Measurements from ENCODE around the gene UGT3A2.
"Not testable (repeated sequence)": the region's sequence is repeated elsewhere in the genome, so short reads cannot be mapped to it uniquely, and the experiment has no call there.

The UGT3A2 gene

DNA sequence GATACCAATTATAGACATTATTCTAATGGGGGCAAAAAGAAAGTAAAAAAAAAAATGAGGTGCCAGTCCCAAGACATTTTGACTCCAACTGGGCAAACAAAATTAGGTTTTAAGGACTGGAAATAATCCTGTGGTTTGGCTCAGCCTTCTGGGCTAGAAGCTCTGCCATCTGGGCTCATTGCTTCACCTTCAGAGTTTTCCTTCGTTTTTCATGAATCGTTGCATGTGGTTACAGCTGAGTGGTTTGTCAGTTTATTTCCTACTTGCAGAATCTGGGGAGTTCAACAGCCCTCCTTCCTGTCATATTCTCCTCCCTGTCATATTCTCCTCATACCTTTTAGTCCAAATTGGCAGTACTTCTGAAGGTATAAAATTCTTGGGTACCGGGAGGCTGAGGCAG is 12.0 kb downstream of the UGT3A2 start:
- no peak for DNase-seq

DNA sequence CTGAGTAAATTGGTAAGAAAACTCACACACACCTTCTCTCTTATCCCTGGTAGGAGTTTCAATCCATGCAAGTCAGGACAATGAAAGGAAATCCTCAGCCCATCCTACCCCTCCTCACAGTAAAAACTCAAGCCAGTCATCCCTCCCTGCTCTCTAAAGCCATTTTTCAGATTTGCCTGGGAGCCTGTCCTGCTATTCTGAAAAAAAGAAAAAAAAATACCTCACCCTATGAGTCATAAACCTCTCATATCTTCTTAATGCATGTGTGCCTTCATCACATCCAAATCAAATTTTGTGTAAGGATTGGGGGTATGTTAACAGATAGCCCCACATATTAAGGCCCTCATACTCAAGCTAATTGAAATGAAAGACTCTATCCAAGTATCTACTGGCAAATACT is 14.1 kb downstream of the UGT3A2 start:
- DNase-seq = no peak

DNA sequence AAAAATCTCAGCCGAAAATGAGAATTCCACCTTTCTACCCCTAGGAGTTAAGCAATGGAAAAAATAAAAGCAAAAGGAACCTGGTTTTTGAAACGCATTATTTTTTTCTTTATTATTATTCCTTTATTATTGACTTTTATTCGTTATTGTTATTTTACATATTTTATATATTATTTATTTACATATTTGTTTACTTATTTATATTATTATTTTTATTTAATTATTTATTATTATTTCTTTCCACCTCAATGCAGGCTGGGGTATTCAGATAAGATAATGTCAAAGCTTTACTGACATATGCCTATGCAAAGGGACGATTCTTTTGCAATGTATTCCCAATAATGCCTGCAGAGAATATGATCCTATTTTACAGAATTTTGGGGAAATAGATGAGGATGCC is 16.7 kb downstream of the UGT3A2 start:
- no peak for DNase-seq

DNA sequence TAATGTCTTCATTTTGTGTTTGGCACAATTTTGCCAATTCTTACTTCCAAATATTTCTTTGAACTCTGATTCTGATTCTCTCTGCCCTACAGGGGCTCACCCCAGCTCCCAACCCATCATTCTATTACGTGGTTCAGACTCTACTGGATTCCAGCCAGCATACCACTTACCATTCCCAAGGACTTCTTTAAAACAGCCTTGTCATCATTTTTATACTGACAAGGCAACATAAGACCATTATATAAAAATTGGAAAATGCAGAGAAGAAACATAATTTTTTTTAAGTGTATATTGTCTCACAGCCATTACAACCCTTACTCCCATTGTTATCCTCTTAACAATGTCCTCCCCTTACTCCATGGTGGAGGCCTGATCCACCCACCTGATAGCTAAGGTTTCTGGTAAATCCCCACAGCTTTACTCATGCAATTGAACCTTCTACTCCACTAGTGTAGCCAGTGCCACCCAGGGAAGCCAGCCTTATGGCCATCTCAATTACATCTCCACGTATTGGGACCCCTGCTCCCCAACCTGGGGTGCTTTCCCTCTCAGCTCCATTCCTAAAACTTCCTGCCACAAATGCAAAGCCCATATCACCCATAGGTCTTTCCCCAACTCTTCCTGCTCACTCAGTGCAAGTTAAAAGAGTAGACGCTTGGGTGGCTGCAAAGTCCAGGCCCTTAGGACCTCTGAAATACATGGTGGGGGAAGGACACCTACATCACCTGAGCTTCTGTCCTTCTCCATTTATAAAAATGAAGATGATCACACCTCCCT is 19.1 kb downstream of the UGT3A2 start:
- DNase-seq = no peak

DNA sequence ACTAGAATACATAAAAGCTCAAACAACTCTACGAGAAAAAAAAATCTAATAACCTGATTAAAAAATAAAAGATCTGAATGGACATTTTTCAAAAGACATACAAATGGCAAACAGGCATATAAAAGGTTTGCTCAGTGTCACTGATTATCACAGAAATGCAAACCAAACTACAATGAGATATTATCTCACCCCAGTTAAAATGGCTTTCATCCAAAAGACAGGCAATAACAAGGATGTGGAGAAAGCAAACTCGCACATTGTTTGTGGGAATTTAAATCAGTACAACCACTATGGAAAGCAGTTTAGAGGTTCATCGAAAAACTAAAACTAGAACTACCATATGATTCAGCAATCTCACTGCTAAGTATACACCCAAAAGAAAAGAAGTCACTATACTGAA is 20.8 kb downstream of the UGT3A2 start:
- no peak for DNase-seq

DNA sequence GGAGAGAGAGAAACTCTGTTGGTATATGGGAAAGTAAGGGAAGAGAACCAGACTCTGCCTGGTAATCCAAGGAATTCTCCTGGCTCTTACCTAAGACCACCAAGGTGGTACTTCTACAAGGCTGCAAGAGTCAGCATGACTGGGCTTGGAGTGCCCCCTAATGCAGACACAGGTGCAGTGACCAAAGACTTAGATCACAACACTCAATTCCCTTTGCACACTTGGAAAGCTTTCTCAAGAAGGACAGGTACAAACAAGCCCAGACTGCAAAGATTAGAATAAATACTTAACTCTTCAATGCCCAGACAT is 25.2 kb downstream of the UGT3A2 start:
- DNase-seq = no peak

DNA sequence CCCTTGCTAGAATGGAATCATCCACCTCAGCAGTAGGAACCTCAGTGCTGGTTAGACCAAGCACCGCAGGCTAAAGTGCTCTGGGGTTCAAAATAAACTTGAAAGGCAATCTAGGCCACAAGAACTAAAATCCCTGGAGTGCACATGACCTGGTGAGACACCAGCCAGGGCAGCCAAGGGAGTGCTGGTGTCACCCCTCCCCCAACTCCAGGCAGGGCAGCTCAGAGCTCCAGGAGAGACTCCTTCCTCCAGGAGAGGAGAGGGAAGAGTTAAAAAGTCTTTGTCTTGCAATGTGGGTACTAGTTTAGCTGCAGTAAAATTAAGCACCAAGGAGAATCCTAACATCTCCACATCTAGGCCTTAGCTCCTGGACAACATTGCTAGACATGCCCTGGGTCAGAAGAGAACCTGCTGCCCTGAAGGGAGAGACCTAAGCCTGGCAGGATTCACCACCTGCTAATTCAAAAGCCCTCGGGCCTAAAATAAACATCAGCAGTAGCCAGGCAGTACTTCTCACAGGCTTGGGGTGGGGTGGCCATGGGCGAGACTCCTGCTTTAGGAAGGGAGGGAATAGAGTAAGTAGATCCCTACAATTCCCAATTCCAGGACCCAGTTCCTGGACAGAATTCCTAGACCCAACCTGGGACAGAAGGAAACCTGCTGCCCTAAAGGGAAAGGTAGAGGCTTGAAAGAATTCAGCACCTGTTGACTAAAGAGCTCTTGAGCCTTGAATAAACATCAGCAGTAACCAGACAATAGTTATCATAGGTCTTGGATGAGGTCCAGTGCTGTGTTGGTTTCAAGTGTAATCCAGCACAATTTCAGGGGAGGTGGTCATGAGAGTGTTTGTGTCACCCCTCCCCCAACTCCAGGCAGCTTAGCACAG is 25.8 kb downstream of the UGT3A2 start:
- no peak for DNase-seq

DNA sequence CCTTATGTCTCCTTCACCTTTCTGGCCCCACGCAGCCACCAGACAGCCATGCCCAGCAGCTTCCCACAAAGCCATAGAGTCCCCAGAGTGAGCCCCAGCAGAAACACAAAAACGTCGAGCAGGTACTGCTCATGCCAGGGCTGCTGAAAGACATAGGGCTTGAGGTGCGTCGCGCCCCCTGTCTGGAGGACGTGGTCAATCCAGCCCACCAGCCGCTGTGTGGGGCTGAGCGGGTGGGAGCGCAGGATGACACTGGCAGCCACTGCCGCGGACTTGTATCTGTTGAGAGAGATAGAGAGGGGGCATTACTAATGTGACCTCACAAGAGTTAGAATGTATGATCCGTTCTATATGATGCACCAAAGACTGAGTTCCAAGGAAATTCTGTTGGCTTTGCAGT is 31.0 kb downstream of the UGT3A2 start:
- no peak for DNase-seq

DNA sequence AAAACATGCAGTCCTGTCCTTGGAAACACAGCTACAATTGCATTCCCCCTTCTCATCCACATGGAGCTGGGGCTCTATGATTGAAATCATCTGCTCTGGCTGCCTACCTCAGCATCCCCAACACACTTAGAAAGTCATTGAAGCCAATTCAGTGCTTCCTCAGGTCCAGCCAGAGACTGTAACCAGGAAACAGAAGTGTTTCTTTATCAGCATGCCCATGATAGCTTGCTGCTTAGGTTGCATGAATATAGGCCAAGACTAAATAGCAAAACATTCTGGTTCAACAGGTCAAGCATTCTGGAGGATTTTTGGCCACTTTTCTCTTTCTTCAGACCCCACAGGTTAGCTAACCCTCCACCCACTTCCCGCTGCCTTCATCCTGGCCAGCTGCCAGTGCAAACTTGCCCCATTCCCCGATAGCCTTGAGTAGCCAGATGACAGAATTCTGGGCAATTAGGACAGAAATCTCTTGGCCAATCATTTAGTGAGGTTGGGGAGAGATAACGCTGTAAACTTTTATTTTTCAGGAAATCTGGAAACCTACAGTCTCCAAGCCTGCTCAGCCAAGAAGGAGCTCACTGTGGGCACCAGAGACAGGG is 32.0 kb downstream of the UGT3A2 start:
- DNase-seq = not testable (repeated sequence)

DNA sequence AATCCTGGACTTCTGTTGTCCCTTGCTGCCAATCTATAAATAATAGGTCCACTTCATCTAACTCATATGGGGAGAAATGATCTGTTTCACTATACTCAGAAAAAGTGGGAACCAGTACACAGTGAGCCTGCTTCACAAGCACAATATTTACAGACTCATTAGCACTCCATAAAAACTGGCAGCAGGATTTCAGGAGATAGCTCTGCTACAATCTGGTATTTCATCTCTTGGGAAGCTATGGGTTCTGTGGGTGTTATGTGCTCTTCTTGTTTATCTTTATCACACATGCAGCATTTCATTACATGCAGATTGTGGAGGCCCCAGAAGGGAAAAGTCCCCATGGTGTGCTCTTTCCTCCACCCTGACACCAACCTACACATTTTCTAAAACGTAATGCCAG is 33.2 kb downstream of the UGT3A2 start:
- no peak for DNase-seq

DNA sequence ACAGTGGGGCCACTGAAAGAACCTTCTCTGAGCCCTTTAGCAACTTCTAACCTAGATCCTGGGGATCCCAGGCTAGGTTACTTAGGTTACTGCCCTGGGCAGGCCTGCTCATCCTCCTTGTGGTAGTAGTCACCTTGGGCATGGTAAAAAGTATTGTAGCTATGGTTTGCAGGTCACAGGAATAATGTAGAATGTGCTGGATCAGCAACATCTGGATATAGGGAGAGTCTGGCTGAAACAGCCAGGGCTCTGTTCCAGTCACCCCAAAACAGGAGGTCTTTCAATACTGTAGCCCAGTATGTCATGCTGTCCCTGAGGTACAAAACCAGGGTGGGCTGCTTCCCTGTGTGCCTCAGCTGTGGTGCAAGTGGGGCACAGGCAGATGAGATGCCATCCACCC is 33.6 kb downstream of the UGT3A2 start:
- no peak for DNase-seq

DNA sequence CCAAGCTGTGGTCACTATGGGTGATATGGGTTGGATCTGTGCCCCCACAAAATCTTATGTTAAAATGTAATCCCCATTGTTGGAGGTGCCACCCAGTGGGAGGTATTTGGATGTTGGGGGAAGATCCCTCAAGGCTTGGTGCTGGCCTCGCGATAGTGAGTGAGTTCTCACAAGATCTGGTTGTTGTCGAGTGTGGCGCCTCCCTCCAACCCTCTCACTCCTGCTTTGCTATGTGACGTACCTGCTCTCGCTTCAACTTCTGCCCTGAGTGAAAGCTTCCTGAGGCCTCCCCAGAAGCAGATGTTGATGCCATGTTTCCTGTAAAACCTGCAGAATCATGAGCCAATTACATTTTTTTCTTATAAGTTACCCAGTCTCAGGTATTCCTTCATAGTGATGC is 35.5 kb downstream of the UGT3A2 start:
- DNase-seq = no peak

DNA sequence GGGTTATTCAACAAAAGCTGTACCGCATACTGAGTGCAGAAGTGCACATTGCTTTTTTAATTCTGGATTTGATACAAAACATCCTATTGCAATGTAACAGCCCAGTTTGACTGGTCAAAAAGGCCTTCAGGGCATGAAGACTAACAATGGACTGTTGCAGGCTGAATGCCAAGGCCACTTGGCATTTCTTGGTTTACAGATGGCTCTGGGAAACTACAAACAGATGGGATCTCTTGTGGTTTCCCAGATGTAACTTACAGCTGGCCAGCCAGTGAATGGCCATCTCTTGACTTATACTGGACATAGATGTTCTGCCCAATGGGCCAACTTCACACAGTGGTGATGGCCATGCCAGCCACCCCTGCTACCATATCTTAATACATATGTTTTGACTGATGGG is 36.8 kb downstream of the UGT3A2 start:
- no peak for DNase-seq

DNA sequence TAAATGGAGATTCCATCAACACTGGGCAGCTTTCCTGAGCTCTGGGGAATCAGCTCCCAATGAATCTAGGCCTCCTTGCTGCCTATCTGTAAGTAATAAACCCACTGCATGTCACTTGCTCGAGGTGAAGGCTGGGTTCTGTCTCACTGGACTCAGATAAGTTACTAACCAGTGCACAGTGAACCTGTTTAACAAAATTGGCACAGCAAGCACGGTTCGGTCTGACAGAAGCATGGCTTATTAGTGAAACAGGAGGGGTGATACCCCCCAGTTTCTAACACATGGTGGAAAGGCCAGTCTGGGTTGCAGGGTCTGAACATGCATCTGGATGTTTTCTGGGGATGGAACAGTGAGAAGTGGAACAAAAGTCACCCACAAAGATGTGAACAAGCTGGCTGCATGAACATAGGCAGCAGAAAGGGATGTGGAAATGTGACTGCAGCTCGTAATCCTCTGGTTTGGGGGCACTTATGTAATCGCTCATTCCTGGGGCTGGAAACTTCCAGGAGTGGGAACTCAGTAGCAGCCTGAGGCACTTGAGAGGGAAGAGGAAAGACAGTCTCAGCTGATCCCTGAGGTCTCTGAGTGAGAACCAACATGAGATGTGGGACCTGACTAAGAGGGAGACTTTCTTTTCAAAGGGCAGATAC is 37.7 kb downstream of the UGT3A2 start:
- no peak for DNase-seq

DNA sequence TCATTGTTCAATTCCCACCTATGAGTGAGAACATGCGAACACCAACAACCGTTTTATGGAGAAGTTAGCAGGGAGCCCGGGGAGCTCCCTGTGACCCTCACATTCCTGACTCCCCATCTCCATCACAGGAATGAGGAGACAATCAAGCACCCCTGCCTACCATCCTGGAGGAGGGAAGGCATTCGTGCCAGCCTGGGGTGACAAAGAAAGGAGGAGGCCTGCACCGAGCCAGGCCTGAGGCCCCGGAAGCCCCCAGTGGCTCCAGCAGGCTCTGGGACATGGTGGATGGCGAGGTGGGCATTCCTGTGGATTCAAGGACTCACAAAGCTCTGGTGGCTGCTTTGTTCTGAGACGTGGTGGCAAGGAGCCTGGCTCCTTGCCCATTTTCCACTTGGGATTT is 39.0 kb downstream of the UGT3A2 start:
- DNase-seq = no peak

DNA sequence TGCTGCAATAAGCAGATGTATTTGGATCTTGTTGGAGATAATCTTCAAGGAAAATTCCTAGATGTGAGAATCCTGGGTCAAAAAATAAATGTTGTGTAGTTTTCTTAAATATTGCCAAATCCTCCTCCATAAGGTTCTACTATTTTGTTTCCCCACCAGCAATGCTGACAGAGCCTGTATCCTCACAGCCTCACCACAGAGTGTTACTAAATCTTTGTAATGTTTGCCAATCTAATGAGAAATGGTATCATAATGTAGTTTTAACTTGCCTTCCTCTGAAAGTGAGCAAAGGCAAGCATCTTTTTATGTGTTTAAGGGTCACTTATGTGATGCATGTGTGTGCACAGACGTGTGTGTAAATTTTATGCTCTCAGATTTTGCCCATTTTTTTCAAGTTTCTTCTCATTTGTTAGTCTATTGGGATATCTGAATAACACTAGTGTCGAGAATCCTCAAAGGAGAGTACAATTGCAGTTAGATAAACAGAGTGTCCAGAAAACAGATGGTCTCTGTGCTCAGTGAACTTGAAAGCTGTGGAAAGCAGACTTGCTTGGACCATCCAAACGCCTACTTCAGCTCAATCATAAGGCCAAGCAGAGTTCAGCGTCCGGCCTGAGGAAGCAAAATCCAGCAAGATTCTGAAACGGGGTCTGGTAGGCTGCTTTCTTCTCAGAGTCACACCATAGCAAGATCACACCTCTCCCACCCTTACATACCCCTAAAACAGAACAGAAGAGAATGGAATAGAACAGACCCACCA is 39.8 kb downstream of the UGT3A2 start:
- DNase-seq = no peak

DNA sequence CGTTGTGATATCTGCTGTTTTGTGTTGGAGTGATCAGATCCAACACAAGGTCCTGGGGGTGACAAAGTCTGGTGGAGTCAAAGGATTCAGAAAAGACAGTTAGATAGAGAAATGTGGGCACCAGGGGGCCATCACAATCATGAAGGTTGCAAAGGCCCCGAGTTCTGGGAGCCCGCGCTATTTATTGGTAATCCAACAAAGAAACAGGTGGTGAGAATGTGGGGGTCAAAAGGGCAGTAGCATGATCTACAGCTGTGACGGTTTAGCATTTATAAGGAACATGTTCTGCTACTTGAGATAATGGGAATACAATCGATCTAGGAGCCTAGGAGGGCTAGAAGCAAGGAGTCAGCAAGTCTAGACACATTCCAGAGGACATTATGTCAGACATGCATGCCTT is 44.4 kb downstream of the UGT3A2 start:
- not testable (repeated sequence) for DNase-seq

DNA sequence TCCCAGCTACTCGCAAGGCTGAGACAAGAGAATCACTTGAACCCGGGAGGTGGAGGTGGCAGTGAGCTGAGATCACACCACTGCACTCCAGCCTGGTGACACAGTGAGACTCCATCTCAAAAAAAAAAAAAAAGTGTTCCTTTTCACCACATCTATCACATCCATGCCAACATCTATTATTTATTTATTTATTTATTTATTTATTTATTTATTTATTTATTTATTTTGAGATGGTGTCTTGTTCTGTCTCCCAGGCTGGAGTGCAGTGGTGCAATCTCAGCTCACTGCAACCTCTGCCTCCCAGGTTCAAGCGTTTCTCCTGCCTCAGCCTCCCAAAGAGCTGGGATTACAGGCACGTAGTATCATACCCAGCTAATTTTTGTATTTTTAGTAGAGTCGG is 47.1 kb downstream of the UGT3A2 start:
- DNase-seq = not testable (repeated sequence)

DNA sequence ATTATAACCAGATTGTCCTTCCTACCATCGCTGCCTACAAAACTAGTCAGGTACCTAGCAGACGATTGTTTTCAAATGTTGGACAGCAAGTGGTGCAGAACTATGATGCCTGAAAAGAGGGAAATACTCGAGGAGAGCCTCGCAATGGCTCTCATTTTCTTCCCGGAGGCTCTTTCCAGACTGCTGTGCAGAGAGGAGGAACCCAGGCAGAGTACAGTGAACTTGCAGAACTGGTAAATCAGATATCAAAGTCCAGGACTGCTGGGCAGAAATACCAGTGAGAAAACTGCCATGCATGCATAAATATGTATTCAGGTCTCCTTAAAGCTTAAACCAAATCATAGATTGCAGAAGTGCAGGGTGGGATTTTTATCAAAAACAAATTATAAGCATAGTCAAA is 49.1 kb downstream of the UGT3A2 start:
- DNase-seq = no peak

DNA sequence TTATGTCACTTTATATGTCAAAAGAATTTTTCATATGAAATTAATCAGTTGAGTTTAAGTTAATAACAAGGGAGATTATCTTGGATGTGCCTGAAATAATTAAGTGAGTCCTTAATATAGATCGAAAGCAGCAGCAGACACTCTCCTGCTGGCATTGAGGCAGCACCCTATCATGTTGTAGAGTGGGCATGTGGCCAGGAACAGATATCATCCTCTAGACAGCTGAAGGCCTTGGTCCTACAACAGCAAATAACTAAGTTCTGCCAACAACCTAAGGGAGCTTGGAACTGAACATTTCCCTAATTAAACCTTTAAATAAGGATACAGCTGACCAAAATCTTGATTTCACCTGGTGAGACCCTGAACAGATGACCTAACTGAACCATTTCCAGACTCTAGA is 49.7 kb downstream of the UGT3A2 start:
- no peak for DNase-seq

DNA sequence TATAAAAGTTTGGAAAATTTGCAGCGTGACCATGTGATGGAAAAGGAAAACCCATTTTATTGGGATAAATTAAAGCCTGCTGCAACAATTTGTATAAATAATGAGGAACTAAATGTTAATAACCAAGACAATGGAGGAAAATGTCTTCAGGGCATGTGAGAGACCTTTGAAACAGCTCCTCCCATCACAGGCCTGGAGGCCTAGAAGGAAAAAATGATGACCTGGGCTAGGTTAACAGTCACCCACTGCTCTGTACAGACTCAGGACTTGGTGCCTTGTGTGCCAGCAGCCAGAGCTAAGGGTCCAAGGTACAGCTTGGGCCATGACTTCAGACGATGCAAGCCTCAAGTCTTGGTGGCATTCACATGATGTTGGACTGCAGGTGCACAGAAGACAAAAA is 53.5 kb downstream of the UGT3A2 start:
- no peak for DNase-seq

DNA sequence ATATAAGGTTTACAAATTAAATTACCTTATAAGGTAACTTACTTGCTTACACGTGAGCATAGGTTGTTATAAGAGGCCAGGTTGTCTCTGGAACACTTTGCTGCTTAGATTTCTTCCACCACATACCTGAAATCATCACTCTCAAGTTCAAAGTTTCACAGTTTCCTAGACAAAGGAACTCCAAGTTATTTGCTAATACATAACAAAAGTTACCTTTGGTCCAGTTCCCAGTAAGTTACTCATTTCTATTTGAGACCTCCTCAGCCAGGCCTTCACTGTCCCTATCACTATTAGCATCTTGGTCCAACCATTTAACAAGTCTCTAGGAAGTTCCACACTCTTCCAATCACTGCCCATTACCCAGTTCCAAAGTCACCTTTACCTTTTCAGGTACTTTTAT is 57.0 kb downstream of the UGT3A2 start:
- no peak for DNase-seq

Data from right kidney (tissue), 1 donor.